H1 (cell line): Measurements from ENCODE around the gene ARHGAP10. TPM values are rescaled to one million over a fixed set of nuclear protein-coding genes. Genes with fewer than 3 reads are reported as not detected.

Experiments used
- CTCF ChIA-PET: fragments of 300-600 bp; sonication (Branson Sonifier 250); formaldehyde crosslinking; loops from one replicate; lab custom pipeline; 2021; ENCODE audit not compliant: partially characterized antibody; lab: Charles Lee
- POLR2A ChIA-PET: fragments of 300-600 bp; sonication (Branson Sonifier 250); formaldehyde crosslinking; loops from one replicate; lab custom pipeline; 2021; ENCODE audit warnings: inconsistent platforms; ENCODE audit not compliant: partially characterized antibody; lab: Charles Lee
- DNase-seq, 2 experiments: peaks; one replicate each; pipeline versions ENCODE4 v3.0.0 to v3.0.0-alpha.2; 2010 to 2022; ENCODE audit warnings: low spot score in 2 of 2, low read depth in 1 of 2, mixed read lengths in 1 of 2
- FAIRE-seq: peaks from 2 replicates; lab custom pipeline; 2011; peaks lifted over from hg19 to GRCh38; lab: Jason Lieb, UNC
- H2AFZ ChIP-seq: 2 replicates; pipeline ENCODE4 v1.8.1; 2012; ENCODE audit warnings: low read length, inconsistent platforms
- H2AK5ac ChIP-seq: 2 replicates; pipeline ENCODE4 v1.6.1; 2013; ENCODE audit warnings: low read depth, low read length
- H2BK120ac ChIP-seq: replicated peaks from 2 replicates; pipeline ENCODE3; 2013; ENCODE audit warnings: low read depth, low read length, inconsistent platforms
- H2BK12ac ChIP-seq: 2 replicates; pipeline ENCODE4 v1.6.1; 2013; ENCODE audit warnings: low read depth, low read length
- H2BK15ac ChIP-seq: 2 replicates; pipeline ENCODE4 v1.6.1; 2013; ENCODE audit warnings: low read length
- H2BK20ac ChIP-seq: 2 replicates; pipeline ENCODE4 v1.6.1; 2013; ENCODE audit warnings: low read length
- H2BK5ac ChIP-seq: 2 replicates; pipeline ENCODE4 v1.6.1; 2013; ENCODE audit warnings: low read depth, low read length
- H3K14ac ChIP-seq: 2 replicates; pipeline ENCODE4 v1.6.1; 2013; ENCODE audit warnings: inconsistent platforms; ENCODE audit not compliant: insufficient read length
- H3K18ac ChIP-seq: 2 replicates; pipeline ENCODE4 v1.6.1; 2013; ENCODE audit warnings: low read length; ENCODE audit errors: extremely low read depth
- H3K23ac ChIP-seq: 2 replicates; pipeline ENCODE4 v1.6.1; 2013; ENCODE audit warnings: inconsistent platforms; ENCODE audit not compliant: insufficient read length
- H3K23me2 ChIP-seq: 2 replicates; pipeline ENCODE4 v1.6.1; 2013; ENCODE audit warnings: low read depth, low read length
- H3K27ac ChIP-seq: 2 replicates; pipeline ENCODE4 v1.6.1; 2011; ENCODE audit warnings: low read depth, low read length, inconsistent platforms
- H3K27me3 ChIP-seq, 4 experiments: replicated peaks in 1 of 4; 1 replicate in 1 of 4; 2 replicates in 3 of 4; pipeline versions ENCODE4 v1.6.1 to v1.8.1; 2011 to 2013; ENCODE audit warnings: low read length in 3 of 4, mild to moderate bottlenecking in 3 of 4, inconsistent platforms in 2 of 4, mixed read lengths in 2 of 4, moderate library complexity in 1 of 4; ENCODE audit not compliant: control insufficient read depth in 3 of 4, insufficient read depth in 3 of 4; ENCODE audit errors: extremely low read depth in 1 of 4
- H3K36me3 ChIP-seq, 4 experiments: 2 replicates each; pipeline versions ENCODE4 v1.6.1 to v1.8.1; 2011 to 2013; ENCODE audit warnings: mild to moderate bottlenecking in 4 of 4, low read length in 3 of 4, moderate library complexity in 2 of 4, control low read depth in 1 of 4, inconsistent platforms in 1 of 4; ENCODE audit not compliant: insufficient read depth in 4 of 4, control insufficient read depth in 2 of 4
- H3K4ac ChIP-seq: replicated peaks from 2 replicates; pipeline ENCODE3; 2013; ENCODE audit warnings: low read length, low read depth, mixed read lengths, inconsistent platforms; ENCODE audit not compliant: insufficient read length
- H3K4me1 ChIP-seq, 4 experiments: replicated peaks in 1 of 4; 1 replicate in 1 of 4; 2 replicates in 3 of 4; pipeline versions ENCODE4 v1.6.1 to v1.8.1; 2011 to 2013; ENCODE audit warnings: low read length in 3 of 4, inconsistent platforms in 2 of 4, mixed read lengths in 1 of 4; ENCODE audit not compliant: insufficient read depth in 4 of 4, control insufficient read depth in 3 of 4
- H3K4me2 ChIP-seq, 2 experiments: 2 replicates each; pipeline versions ENCODE4 v1.6.1 to v1.8.1; 2011 to 2013; ENCODE audit warnings: low read depth in 2 of 2, low read length in 2 of 2, control low read depth in 1 of 2, inconsistent platforms in 1 of 2, mild to moderate bottlenecking in 1 of 2; ENCODE audit not compliant: insufficient read depth in 1 of 2
- H3K4me3 ChIP-seq, 4 experiments: fragments of 200-600, 300-600 bp in 1 of 4; sonication (generic), shearing (Covaris generic), sonication (Bioruptor Twin) in 1 of 4; 2 replicates each; pipeline versions ENCODE4 v1.5.1 to v1.8.1; 2011 to 2016; ENCODE audit warnings: low read length in 4 of 4, low read depth in 3 of 4, control low read depth in 2 of 4, inconsistent platforms in 2 of 4, mild to moderate bottlenecking in 2 of 4, mixed read lengths in 1 of 4, moderate library complexity in 1 of 4; ENCODE audit not compliant: insufficient read depth in 2 of 4; ENCODE audit errors: extremely low read depth in 1 of 4
- H3K56ac ChIP-seq: replicated peaks from 2 replicates; pipeline ENCODE3; 2013; ENCODE audit warnings: low read depth, mild to moderate bottlenecking, mixed read lengths, low read length, inconsistent platforms; ENCODE audit not compliant: insufficient read length
- H3K79me1 ChIP-seq: 2 replicates; pipeline ENCODE4 v1.6.1; 2013; ENCODE audit warnings: low read depth, low read length, control low read depth
- H3K79me2 ChIP-seq, 2 experiments: 2 replicates each; pipeline versions ENCODE4 v1.6.1 to v1.8.1; 2012 to 2013; ENCODE audit warnings: low read length in 2 of 2, mild to moderate bottlenecking in 2 of 2, inconsistent platforms in 1 of 2; ENCODE audit not compliant: insufficient read depth in 2 of 2, control insufficient read depth in 1 of 2
- H3K9ac ChIP-seq, 4 experiments: replicated peaks in 1 of 4; 1 replicate in 1 of 4; 2 replicates in 3 of 4; pipeline versions ENCODE4 v1.6.1 to v1.8.1; 2011 to 2013; ENCODE audit warnings: low read depth in 3 of 4, low read length in 3 of 4, control low read depth in 2 of 4, mild to moderate bottlenecking in 2 of 4, moderate library complexity in 2 of 4, inconsistent platforms in 1 of 4; ENCODE audit errors: extremely low read depth in 1 of 4
- H3K9me3 ChIP-seq, 2 experiments: 2 replicates each; pipeline versions ENCODE4 v1.6.1 to v1.8.1; 2012 to 2013; ENCODE audit warnings: mild to moderate bottlenecking in 2 of 2, moderate library complexity in 2 of 2, control low read depth in 1 of 2, inconsistent platforms in 1 of 2, low read depth in 1 of 2, low read length in 1 of 2, mixed read lengths in 1 of 2; ENCODE audit not compliant: insufficient read depth in 2 of 2
- H4K20me1 ChIP-seq, 2 experiments: replicated peaks in 1 of 2; 2 replicates each; pipeline versions ENCODE3 to v1.8.1; 2011 to 2013; ENCODE audit warnings: inconsistent platforms in 2 of 2, low read length in 2 of 2, mild to moderate bottlenecking in 1 of 2; ENCODE audit not compliant: insufficient read depth in 2 of 2, control insufficient read depth in 1 of 2
- H4K5ac ChIP-seq: 2 replicates; pipeline ENCODE4 v1.6.1; 2013; ENCODE audit warnings: low read length, low read depth, mixed read lengths, inconsistent platforms; ENCODE audit not compliant: insufficient read length
- H4K8ac ChIP-seq: 2 replicates; pipeline ENCODE4 v1.8.0; 2013; ENCODE audit warnings: mild to moderate bottlenecking, moderate library complexity, low read length, inconsistent platforms; ENCODE audit not compliant: insufficient read depth; ENCODE audit errors: extremely low read depth
- H4K91ac ChIP-seq: replicated peaks from 2 replicates; pipeline ENCODE3; 2013; ENCODE audit warnings: low read length, mixed read lengths, inconsistent platforms; ENCODE audit not compliant: insufficient read length
- CBX8 ChIP-seq: fragments of 300-800, 300-1000 bp; sonication (generic); IDR thresholded peaks from 2 replicates; pipeline ENCODE4 v1.7.1; 2016; ENCODE audit warnings: low read depth, low read length, borderline replicate concordance
- CHD2 ChIP-seq: IDR thresholded peaks from 2 replicates; pipeline ENCODE4 v1.6.1; 2012; ENCODE audit warnings: low read length, improper control_type of control experiment
- CTBP2 ChIP-seq: IDR thresholded peaks from 2 replicates; pipeline ENCODE4 v1.7.0; 2011; ENCODE audit warnings: borderline replicate concordance, mild to moderate bottlenecking, moderate library complexity, mixed read lengths, low read length; ENCODE audit not compliant: insufficient read depth, insufficient read length
- GTF2F1 ChIP-seq: IDR thresholded peaks from 2 replicates; pipeline ENCODE4 v1.6.1; 2012; ENCODE audit warnings: low read depth, low read length, improper control_type of control experiment, borderline replicate concordance
- HDAC2 ChIP-seq, 2 experiments: fragments of 300-600 bp in 1 of 2; sonication (generic) in 1 of 2; IDR thresholded peaks; 2 replicates each; pipeline ENCODE4 v1.6.1; 2011 to 2012; ENCODE audit warnings: low read depth in 2 of 2, low read length in 2 of 2, mild to moderate bottlenecking in 2 of 2, moderate library complexity in 2 of 2, borderline replicate concordance in 1 of 2, inconsistent platforms in 1 of 2
- RBBP5 ChIP-seq: IDR thresholded peaks from 2 replicates; pipeline ENCODE4 v1.7.1; 2012; ENCODE audit warnings: low read depth, mild to moderate bottlenecking, inconsistent platforms, low read length, moderate library complexity, borderline replicate concordance
- SIN3A ChIP-seq, 2 experiments: IDR thresholded peaks in 1 of 2; conservative IDR thresholded peaks in 1 of 2; 2 replicates each; pipeline ENCODE4 v1.6.1; 2011 to 2012; ENCODE audit warnings: low read length in 2 of 2, improper control_type of control experiment in 1 of 2, low read depth in 1 of 2, mild to moderate bottlenecking in 1 of 2
- SP1 ChIP-seq: IDR thresholded peaks from 2 replicates; pipeline ENCODE4 v1.6.1; 2011; ENCODE audit warnings: low read depth, low read length
- WGBS, 2 experiments: shearing (Covaris generic) in 1 of 2; methylation state at CpG; one replicate each; pipeline versions ENCODE4 v1.1.6 to v1.1.7; 2013 to 2015; ENCODE audit warnings: low lambda C conversion rate in 2 of 2, mixed read lengths in 2 of 2, inconsistent platforms in 1 of 2, low coverage in 1 of 2, missing lambda C conversion rate in 1 of 2; ENCODE audit not compliant: insufficient replicate concordance in 2 of 2, insufficient coverage in 1 of 2, insufficient read length in 1 of 2; ENCODE audit errors: extremely low coverage in 1 of 2, missing lambda C conversion rate in 1 of 2; 5-methylcytosine and 5-hydroxymethylcytosine counted together
- polyA plus RNA-seq, 7 experiments: library from polyadenylated mRNA; depleted of rRNA in 3 of 7; stranded (reverse) in 5 of 7; unstranded in 2 of 7; fragments of >200 nt in 5 of 7; fragments of 200-250 nt in 2 of 7; gene quantifications; 1 replicate in 5 of 7; 2 replicates in 1 of 7; 4 replicates in 1 of 7; pipeline versions ENCODE4 v1.2.1 to v1.2.3, GENCODE V29; 2011 to 2013; ENCODE audit warnings: missing spikeins in 2 of 7, mixed read lengths in 2 of 7
- total RNA-seq: library from RNA; stranded (reverse); fragmentation: NEBNext Ultra II Directional; extraction: Animal tissue kit (Norgen Biotek cat#: 25700); gene quantifications from 2 replicates; pipeline ENCODE4 v1.2.1, GENCODE V29; 2021
- TF ChIP-seq, protein P1 (sequence below), 3 experiments: IDR thresholded peaks; 1 replicate in 2 of 3; 2 replicates in 1 of 3; pipeline versions ENCODE4 v1.5.1 to v1.6.1; 2011; ENCODE audit warnings: low read length in 3 of 3, mild to moderate bottlenecking in 3 of 3, inconsistent platforms in 2 of 3, low read depth in 1 of 3, moderate library complexity in 1 of 3; ENCODE audit not compliant: insufficient read depth in 1 of 3; ENCODE audit errors: control extremely low read depth in 1 of 3
- TF ChIP-seq, protein P2 (sequence below): IDR thresholded peaks from 2 replicates; pipeline ENCODE4 v1.6.1; 2011; ENCODE audit warnings: low read depth, mild to moderate bottlenecking, low read length; ENCODE audit not compliant: insufficient read depth

ARHGAP10 gene
- total and polyA plus RNA-seq, 2 of the 8 experiments (the other 6 are each of a cell fraction or from before 2014, with no cell fraction given): 3.7 to 6.1 TPM

DNA sequence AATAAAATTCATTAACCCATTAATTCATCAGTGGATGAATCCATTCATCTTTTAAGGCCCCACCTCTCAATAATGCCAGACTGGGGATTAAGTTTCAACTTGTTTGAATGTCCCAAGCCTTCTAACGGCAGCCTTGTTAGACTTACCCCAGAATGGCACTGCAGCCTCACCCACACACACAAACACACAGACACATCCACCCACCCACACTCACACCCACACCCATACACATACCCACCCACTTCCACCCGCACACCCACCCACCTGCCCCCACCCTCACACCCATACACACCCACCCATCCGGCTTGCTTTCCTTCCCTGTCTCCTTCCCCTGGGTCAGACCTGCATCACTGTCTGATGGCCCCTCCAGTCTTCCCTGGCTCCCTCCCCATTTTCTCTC is 102.6 kb downstream of the ARHGAP10 start:
- Histone ChIP-seq H3K4ac (no peak overlapping the region), H2BK5ac (no peak overlapping the region), H3K4me1 (peaks cover 0 to 7% (median 0%) of the 10 kb centered on the region in 4 experiments; a peak in 2 of 7 replicates), H3K4me3 (no peak overlapping the region), H3K18ac (0 out of 2 replicates have a peak overlapping the region, but pooled peaks have one; percentile 27), H3K9me3 (no peaks in the 10 kb centered on the region), H3K4me2 (no peak overlapping the region), H3K23ac (no peak overlapping the region), H4K8ac (no peak overlapping the region), H4K91ac (peak overlapping the region; percentile 55), H3K36me3 (no peaks in the 10 kb centered on the region), H3K9ac (no peak overlapping the region), H3K27ac (no peak overlapping the region), H3K56ac (no peak overlapping the region), H2BK15ac (no peak overlapping the region), H2AFZ (no peak overlapping the region), H2BK120ac (no peak overlapping the region), H3K27me3 (no peaks in the 10 kb centered on the region), H3K79me1 (no peaks in the 10 kb centered on the region; the same call in 1 of the 2 replicates), H3K79me2 (no peaks in the 10 kb centered on the region), H2BK20ac (no peak overlapping the region), H4K20me1 (no peaks in the 10 kb centered on the region), H2AK5ac (no peak overlapping the region), H3K14ac (no peak overlapping the region), H2BK12ac (0 out of 2 replicates have a peak overlapping the region, but pooled peaks have one; percentile 21), H4K5ac (no peak overlapping the region), H3K23me2 (no peaks in the 10 kb centered on the region)
- ChIA-PET POLR2A (no interaction called here), CTCF (interaction anchor here (2.5 kb wide), 1 partner anchor 9 kb away, joined by 12 read pairs; no protein-coding TSS in a partner anchor)
- 80% methylated on average over 1 of the region's 3 CpGs; no CpG with 5 or more reads in 1 of the 2 experiments for WGBS, 2 experiments
- no peak for FAIRE-seq
- DNase-seq: no peak
- TF ChIP-seq CHD2: no peak
- TF ChIP-seq CBX8: no peak
- TF ChIP-seq CTBP2: no peak
- no peak for TF ChIP-seq SP1
- TF ChIP-seq, protein P1, sequence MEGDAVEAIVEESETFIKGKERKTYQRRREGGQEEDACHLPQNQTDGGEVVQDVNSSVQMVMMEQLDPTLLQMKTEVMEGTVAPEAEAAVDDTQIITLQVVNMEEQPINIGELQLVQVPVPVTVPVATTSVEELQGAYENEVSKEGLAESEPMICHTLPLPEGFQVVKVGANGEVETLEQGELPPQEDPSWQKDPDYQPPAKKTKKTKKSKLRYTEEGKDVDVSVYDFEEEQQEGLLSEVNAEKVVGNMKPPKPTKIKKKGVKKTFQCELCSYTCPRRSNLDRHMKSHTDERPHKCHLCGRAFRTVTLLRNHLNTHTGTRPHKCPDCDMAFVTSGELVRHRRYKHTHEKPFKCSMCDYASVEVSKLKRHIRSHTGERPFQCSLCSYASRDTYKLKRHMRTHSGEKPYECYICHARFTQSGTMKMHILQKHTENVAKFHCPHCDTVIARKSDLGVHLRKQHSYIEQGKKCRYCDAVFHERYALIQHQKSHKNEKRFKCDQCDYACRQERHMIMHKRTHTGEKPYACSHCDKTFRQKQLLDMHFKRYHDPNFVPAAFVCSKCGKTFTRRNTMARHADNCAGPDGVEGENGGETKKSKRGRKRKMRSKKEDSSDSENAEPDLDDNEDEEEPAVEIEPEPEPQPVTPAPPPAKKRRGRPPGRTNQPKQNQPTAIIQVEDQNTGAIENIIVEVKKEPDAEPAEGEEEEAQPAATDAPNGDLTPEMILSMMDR (IDR thresholded peaks at IDR 0.05; ENCODE audit: control extremely low read depth in 1 of 3, insufficient read depth in 1 of 3, low read depth in 1 of 3, low read length in 3 of 3): no peak
- TF ChIP-seq, protein P2, sequence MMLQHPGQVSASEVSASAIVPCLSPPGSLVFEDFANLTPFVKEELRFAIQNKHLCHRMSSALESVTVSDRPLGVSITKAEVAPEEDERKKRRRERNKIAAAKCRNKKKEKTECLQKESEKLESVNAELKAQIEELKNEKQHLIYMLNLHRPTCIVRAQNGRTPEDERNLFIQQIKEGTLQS: no peak
- TF ChIP-seq HDAC2 (IDR thresholded peaks at IDR 0.05; ENCODE audit: borderline replicate concordance in 1 of 2, low read depth in 2 of 2, low read length in 2 of 2): no peak
- TF ChIP-seq RBBP5: no peak
- TF ChIP-seq SIN3A (conservative IDR thresholded peaks at IDR 0.05 in 1 of 2, IDR thresholded peaks at IDR 0.05 in 1 of 2; ENCODE audit: low read depth in 1 of 2, low read length in 2 of 2): no peak
- no peak for TF ChIP-seq GTF2F1
